Fibroblast of skin of left biceps (primary cell): Measurements from ENCODE around the gene PPP1R37.
A peak's percentile ranks its signal among the peaks of the same experiment; 100 is the strongest.

Experiments used
- DNase-seq, 2 experiments: peaks; one replicate each; pipeline ENCODE4 v3.0.0-alpha.2; 2013; ENCODE audit warnings: low read depth in 2 of 2

PPP1R37 gene

DNA sequence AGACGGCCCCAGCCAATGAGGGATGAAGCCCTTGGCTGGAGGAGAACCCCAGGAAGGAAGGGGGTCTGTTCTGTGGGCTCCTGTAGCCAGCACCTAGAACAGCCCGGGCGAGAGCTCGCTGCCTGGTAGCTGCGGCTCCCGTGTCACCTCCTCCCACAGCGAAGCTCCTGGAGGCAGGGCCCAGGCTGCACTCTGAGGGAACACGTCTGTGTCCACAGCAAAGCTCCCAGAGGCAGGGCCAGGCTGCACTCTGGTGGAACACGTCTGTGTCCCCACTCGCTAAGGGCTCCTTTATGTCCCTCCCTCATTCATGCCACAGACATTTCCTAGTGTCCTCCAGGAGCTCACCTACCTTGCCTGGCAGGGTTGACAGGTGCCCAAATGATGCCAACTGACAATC lies 76.6 kb downstream of the PPP1R37 start:
- no peak for DNase-seq

DNA sequence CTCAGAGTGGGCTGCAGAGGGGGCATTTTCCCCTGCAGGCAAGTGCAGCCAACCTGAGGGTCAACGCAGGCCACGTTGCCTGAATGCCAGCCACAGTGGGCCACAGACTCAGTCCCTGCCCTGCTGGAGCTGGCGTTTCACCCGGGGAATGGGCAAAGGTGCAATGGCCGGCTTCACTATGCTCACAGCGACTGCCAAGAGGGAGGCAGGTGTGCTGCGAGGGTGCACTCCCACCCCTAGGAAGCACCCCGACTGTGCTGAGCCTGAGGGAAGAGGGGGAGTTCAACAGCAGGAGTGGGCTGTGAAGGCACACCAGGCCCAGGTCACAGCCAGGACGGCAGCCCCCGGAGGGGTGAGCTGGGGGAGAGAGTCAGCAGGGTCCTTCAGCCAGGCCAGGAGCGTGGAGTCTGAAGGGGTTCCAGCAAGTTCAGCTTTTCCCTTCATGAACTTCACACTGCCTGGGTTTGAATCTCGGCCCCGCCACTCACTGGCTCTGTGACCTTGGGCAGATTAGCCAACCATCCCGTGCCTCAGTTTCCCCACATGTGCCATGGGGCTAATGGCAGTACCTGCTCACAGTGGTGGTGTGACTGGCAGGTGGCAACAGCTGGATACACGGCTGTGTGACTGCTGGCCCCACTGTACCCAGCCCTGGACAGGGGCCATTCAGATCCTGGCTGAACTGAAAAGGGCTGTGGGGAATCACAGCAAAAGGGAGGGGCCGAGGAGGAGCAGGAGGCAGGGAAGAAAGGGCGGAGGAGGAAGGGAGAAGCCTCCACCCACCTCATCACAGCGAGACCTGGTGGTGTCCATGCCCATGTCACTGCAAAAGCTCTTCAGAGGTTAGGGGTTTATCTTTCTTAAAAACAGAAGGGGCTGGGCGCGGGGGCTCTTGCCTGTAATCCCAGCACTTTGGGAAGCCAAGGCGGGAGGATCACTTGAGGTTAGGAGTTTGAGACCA lies 77.4 kb downstream of the PPP1R37 start:
- DNase-seq, result no peak

DNA sequence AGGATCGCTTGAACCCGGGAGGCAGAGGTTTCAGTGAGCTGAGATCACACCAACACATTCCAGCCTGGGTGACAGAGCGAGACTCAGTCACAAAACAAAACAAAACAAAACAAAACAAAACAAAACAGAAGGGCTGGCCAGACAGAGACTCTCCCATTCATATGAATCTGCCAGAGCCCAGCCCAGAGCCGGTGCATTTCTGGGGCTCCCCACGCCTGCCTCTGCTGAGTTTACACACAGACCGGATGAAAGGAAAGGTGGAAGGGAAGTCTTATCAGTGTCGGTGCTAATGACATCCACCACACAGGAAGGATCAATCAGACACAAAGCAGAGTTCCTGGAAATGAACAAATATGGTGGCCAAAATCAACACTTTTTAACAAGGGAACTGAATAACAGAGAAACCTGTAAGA lies 78.2 kb downstream of the PPP1R37 start:
- no peak for DNase-seq

DNA sequence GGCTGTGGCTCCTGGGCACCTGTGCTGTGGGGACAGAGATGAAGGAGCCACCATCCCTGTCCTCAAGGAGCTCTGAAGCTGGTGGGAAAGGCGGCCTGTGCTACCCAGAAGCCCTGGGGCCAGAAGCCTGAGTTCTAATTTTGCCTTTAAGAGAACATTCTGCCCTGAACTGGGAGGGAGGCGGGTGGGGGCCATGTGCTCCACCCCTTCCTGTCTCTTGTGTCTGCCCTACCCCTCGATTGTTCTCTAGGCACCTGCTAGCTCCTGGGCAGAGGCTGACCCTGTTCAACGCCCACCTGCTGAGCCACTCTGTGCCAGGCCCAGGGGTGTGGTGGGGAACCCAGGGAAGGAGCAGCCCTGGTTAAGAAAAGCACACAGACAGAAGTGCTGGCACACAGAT lies 79.2 kb downstream of the PPP1R37 start:
- no peak for DNase-seq

DNA sequence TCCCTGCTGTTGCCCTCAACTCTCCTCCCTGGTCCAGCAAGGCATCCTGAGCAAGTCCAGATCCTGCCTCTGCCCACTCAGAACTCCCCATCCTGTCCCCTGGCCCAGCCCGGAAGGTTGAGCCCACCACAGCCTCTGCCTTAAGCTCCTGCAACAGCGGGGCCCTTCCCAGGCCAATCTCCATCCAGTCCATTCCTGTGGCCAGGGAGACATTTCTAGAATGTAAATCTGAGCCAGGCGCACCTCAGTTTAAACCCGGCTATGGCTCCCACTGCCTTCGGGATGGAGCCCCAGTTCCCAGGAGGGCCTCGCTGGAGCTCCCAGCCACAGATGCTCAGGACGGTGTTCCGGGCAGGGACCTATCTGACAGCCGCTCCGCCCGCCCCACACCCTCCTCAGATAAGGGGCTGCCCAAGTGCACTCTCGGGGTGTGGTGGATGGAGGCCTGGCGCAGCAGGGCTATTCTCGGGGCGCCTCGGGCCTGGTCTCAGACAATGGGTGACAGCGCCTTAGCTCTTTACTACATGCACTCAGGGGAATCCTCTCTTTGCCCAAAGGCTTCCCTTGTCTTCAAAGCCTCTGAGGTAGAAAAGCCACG lies 79.7 kb downstream of the PPP1R37 start:
- no peak for DNase-seq

DNA sequence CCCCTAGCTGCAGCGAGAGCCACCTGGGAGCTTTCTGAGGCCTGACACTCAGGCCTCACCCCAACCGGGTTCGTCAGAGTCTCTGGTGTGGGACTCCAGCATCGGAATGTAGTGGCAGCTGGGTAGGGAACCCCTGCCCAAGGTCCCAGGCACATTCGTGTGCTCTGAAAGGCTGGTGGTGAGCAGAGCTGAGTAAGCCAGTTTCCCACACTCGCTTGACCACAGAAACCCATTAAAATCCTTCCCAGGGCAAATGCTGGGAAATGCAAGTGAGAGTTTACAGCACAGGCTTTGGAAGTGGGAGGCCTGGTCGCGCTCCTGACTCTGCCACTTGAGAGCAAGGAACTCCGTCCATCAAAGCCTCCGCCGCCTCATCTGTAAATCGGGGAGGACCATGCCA lies 80.8 kb downstream of the PPP1R37 start:
- DNase-seq, result no peak

DNA sequence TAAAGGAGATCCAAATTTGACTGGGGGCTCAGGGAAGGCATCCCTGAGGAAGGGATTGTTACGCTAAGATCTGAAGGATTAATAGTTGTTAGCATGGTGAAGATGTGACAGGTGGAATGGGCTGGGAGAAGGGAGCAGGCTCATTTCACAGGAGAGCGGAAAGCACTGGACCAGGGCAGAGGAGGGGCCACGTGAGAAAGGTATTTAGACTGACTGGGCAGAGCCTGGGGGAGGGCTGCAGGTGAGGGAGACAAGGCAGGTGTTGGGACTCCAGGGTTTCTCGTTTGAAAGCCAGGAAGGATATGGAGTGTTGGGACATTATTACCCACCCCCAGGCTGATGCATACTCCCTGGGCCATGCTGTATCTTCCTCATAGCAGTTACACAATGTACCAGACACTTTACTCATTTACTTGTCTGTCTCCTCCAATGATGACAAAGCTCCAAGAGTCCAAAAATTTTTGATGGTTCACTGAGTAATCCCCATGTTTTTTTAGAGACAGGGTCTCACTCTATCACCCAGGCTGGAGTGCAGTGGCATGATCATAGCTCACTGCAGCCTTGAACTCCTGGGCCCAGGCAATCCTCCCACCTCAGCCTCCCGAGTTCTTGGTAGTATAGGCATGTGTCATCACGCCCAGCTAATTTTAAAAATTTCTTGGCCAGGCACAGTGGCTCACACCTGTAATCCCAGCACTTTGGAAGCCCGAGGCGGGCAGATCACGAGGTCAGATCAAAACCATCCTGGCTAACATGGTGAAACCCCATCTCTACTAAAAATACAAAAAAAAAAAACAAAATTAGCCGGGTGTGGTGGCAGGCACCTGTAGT lies 82.8 kb downstream of the PPP1R37 start:
- no peak for DNase-seq

DNA sequence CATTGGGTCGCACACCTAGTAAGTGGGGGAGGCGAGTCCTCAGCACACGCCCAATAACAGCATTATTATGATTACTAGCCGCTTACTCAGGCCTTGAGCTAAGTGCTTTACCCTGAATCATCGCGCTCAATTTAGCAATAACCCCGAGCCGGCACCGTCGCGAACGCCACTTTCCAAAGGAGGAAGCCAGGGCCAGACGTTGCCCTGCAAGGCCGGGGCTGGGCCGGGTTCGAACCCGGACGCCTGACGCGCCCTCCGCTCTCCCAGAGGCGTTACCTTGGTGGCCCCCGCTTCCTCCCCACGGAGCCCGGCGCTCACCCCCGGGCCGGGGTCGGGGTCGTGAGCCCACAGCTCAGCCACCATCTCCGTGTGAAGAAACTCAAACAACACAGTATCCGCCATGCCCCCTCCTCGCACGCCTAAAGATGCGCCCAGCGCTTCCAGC lies 84.9 kb downstream of the PPP1R37 start, which contains the start of gene TRAPPC6A:
Gene TRAPPC6A (minus strand): TSS at position 421 of the 445 bp plus-strand sequence. CDS start 19 bp downstream, at position 402.
- no peak for DNase-seq

DNA sequence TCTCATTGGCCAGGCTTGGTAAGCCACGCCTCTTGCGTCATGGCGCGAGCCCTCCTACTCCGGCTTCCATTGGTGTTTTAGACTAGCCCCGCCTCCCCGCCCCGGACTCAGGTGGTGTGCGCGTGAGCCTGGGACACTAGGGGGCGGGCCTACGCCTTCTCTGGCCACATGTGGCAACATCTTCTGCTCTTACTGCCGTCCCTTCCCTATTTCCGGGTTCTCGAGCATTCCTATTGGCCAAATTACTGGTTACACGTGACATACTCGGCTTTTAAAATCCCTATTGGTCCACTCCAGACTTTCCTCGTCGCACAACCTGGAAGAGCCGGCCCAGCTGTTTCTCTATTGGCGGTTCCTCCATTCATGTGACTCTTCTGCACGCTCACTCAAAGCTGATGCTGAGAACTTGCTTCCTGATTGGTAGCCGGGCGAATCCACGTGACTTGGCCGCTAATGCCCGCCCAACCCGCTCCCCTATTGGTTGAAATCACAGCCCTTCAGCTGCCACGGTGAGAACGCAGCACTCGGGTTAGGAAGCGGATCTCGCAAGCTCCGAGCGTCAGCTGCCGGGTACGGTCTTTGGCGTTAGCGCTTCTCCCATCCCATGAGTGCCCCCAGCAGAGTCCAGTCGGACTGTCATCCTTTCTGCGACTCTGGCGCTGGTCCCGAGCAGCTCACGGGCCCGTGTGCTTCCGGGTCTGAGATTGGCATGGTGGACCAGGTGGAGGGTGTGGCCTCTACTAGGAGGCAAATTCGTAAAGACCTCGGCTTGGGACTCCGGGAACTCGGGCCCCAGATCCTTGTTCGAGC lies 85.5 kb downstream of the PPP1R37 start, which contains the start of gene BLOC1S3:
Gene BLOC1S3 (plus strand): TSS at position 523 of the 810 bp plus-strand sequence. CDS start 513 bp downstream, outside the sequence.
- DNase-seq, result peak; percentile 100

DNA sequence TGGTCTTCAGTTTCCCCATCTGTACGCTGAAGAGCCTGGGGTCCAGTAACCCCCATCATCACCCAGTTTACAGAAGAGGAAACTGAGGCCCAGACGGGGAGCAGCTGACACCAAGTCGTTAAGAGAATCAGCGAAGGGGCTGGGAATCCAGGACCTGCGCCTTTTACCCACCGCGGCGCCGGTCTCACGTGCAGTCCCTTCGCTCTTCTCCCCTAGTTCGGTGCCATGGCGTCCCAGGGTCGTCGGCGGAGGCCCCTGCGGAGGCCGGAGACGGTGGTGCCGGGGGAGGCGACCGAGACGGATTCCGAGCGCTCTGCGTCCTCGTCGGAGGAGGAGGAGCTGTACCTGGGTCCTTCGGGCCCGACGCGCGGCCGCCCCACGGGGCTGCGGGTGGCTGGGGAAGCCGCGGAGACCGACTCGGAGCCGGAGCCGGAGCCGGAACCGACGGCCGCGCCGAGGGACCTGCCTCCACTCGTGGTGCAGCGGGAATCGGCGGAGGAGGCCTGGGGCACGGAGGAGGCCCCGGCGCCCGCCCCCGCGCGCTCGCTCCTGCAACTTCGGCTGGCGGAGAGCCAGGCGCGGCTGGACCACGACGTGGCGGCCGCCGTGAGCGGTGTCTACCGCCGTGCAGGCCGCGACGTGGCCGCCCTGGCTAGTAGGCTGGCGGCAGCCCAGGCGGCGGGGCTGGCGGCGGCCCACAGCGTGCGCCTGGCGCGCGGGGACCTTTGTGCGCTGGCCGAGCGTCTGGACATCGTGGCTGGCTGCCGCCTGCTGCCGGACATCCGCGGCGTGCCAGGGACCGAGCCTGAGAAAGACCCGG lies 86.3 kb downstream of the PPP1R37 start:
- DNase-seq, result no peak

DNA sequence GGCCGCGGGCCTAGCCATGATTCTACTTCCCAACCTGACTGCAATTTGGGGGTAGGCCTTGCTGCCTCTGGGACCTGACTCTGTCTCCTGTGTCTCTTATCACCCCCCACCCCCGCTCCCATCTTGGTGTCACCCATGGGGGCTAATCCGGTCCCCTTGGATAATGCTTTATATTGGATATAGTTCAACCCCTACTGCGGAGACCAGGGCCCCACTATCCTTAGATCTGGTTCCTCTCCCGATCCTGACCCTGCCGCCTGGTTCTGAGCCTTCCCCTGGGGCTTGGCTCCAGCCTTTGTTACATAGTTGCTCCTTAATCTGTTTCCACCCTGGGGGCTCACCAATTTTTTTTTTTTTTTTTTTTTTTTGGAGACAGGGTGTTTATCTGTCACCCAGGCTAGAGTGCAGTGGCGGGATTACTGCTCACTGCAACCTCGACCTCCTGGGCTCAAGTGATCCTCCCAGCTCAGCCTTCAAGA lies 87.0 kb downstream of the PPP1R37 start:
- no peak for DNase-seq

DNA sequence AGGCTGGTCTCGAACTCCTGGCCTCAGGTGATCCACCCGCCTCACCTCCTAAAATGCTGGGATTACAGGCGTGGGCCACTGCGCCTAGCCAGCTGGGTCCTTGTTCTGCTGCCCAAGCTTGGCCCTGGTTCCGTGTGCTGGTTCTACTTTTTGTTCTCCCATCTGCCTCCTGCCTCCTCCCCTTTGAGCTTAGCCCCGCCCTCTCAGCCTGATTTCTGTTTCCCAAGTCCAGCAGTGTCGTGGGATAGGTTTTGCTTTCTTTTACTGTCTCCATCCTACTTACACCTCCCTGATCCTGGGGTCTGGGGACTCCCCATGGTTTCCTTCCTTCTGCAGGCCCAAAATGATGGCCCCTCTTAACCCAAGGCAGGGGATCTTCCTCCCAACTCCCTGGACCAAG lies 88.0 kb downstream of the PPP1R37 start:
- DNase-seq, result no peak

DNA sequence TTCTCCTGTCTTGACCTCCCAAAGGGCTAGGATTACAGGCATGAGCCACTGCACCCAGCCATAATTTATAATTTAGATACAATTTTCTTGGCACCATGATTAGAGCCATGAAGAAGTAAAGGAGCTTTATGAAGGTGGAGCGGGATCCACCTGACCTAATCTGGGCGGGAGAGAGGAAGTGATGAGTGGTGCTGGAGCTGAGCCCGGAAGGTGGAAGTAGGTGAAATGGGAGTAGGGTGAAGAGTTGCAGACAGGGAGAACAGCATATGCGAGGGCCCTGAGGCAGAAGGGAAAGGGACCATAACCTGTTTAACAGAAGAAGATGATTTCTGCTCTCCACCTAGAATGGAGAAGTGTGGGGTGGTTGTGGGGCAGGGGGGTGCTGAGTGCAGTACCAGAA lies 89.8 kb downstream of the PPP1R37 start:
- no peak for DNase-seq

DNA sequence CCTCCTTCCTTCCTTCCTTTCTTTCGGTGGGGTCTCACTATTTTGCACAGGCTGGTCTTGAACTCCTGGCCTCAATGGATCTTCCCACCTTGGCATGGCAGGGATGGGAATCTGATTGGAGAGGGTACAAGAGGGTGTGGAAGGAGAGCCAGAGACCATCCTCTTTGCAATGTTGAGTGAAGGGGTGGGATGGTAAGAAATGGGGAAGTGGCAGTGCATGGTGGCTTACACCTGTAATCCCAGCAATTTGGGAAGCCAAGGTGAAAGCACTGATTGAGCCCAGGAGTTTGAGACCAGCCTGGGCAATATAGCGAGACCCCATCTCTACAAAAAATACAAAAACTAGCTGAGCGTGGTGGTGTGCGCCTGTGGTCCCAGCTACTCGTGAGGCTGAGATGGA lies 91.1 kb downstream of the PPP1R37 start:
- DNase-seq, result no peak

DNA sequence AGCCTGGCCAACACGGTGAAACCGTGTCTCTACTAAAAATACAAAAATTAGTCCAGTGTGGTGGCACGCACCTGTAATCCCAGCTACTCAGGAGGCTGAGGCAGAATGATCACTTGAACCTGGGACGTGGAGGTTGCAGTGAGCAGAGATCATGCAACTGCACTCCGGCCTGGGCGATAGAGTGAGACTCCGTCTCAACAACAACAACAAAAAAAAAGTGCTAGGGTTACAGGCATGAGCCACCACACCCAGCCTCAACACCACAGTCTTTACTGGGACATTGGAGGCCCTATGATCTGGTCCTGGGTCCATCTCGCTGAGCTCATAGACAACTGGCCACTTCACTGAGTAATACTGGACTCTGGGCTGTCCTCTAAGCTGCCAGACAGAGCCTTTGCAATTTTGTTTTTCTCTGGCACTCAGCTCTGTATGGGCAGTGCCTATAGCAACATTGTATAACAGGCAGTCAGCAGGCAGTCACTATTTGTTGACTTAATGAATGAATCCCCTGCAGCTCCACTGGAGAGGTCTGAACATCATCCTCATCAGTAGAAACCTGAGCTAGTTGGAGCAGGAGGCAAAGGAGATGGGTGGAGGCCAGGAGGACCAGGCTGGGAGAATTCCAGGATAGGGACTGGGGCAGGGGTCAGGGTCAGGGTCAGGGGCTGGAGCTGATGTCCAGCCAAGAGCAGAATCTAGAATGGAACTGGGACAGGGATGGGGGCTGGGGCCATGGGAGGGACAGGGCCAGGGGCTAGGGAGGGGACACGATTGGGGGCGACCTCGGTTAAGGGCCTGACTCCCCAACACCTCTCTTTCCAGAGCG lies 93.7 kb downstream of the PPP1R37 start:
- no peak for DNase-seq

DNA sequence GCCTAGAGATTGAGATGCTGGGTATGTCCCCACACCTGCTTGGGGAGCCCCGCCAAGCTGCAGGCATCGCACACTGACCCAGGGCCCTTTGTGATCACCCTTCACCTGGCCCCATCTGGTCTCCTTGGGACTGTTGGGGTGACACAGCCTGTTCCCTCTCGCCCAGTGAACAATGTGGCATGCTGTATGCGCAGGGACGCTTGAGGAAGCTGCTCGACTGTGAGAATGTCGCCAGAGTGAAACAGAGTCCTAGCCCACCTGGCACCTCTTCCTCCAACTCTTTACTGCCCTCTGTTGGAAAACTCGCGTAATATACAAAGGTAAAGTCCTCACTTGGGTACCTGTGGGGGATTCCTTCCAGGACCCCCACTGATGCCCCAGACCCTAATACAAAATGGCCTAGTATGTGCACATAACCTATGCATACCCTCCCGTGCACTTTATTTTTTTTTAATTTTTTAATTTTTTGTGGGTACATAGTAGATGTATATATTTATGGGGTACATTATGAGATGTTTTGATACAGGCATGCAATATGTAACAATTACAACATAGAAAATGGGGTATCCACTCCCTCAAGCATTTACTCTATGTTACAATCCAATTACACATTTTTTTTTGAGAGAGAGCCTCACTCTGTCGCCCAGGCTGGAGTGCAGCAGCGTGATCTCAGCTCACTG lies 94.6 kb downstream of the PPP1R37 start:
- DNase-seq, result no peak

DNA sequence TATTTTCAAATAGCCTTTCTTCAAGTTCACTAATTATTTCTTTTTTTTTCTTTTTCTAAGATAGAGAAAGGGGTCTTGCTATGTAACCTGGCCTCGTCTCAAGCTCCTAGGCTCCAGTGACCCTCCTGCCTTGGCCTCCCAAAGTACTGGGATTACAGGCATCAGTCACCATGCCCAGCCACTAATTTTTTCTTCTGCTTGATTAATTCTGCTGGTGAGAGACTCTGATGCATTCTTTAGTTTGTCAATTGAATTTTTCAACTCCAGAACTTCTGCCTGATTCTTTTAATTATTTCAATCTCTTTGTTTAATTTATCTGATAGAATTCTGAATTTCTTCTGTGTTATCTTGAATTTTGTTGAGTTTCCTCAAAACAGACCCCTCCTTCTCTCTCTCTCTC lies 97.0 kb downstream of the PPP1R37 start:
- no peak for DNase-seq

DNA sequence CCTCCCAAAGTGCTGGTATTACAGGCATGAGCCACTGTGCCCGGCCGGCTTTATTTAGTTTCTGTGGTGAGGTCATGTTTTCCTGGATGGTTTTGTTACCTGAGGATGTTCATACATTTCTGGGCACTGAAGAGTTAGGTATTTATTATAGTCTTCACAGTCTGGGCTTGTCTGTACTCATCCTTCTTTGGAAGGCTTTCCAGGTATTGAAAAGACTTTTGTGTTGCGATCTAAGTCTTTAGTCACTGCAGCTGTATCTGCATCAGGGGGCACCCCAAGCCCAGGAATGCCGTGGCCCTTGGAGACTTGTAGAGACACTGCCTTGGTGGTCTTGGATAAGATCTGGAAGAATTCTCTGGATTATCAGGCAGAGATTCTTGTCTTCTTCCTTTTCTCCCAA lies 98.4 kb downstream of the PPP1R37 start:
- DNase-seq, result no peak

DNA sequence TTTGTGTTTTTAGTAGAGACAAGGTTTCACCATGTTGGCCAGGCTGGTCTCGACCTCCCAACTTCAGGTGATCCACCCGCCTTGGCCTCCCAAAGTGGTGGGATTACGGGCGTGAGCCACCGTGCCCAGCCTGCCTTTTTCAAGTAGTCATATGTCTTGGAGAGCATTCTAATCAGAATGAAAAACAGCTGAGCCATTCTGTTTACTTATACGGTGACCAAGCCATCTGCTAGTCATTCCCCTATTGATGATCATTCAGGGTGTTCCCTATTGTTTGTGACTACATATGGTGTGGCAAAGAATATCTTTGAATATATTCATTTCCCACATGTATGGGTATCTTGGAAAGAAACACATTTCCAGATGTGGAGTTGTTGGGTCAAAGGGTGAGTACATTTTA lies 102.8 kb downstream of the PPP1R37 start:
- DNase-seq, result no peak
